WTC11 (cell line): ENCODE results near the gene NQO2. TPM values are rescaled to one million over a fixed set of nuclear protein-coding genes. Genes with fewer than 3 reads are reported as not detected.

Experiments
- AFF4 ChIP-seq: sonication (generic); formaldehyde crosslinking; IDR thresholded peaks from 2 replicates; pipeline ENCODE4 v1.8.1; 2023; ENCODE audit warnings: mild to moderate bottlenecking, missing genetic modification reagents, borderline replicate concordance
- CREB1 ChIP-seq: sonication (generic); formaldehyde crosslinking; IDR thresholded peaks from 2 replicates; pipeline ENCODE4 v1.8.0; 2023; ENCODE audit warnings: mild to moderate bottlenecking, missing genetic modification reagents
- E2F5 ChIP-seq: sonication (generic); formaldehyde crosslinking; IDR thresholded peaks from 2 replicates; pipeline ENCODE4 v1.8.1; 2022; ENCODE audit warnings: mild to moderate bottlenecking, moderate library complexity, missing genetic modification reagents
- ELF4 ChIP-seq: sonication (generic); formaldehyde crosslinking; IDR thresholded peaks from 2 replicates; pipeline ENCODE4 v1.8.1; 2022; ENCODE audit warnings: low read depth, mild to moderate bottlenecking, moderate library complexity, missing genetic modification reagents
- GABPB1 ChIP-seq: sonication (generic); formaldehyde crosslinking; IDR thresholded peaks from 2 replicates; pipeline ENCODE4 v1.8.1; 2023; ENCODE audit warnings: mild to moderate bottlenecking, missing genetic modification reagents
- MAX ChIP-seq: sonication (generic); formaldehyde crosslinking; IDR thresholded peaks from 2 replicates; pipeline ENCODE4 v1.8.0; 2022; ENCODE audit warnings: mild to moderate bottlenecking, missing genetic modification reagents
- RELA ChIP-seq: sonication (generic); formaldehyde crosslinking; IDR thresholded peaks from 2 replicates; pipeline ENCODE4 v1.8.1; 2022; ENCODE audit warnings: missing genetic modification reagents, mild to moderate bottlenecking, borderline replicate concordance
- TEAD1 ChIP-seq: sonication (generic); formaldehyde crosslinking; IDR thresholded peaks from 2 replicates; pipeline ENCODE4 v1.8.0; 2022; ENCODE audit warnings: mild to moderate bottlenecking, missing genetic modification reagents
- ZBTB21 ChIP-seq: sonication (generic); formaldehyde crosslinking; IDR thresholded peaks from 2 replicates; pipeline ENCODE4 v1.8.1; 2023; ENCODE audit warnings: mild to moderate bottlenecking, missing genetic modification reagents, borderline replicate concordance
- total RNA-seq: library from RNA; stranded (reverse); gene quantifications from 3 replicates; pipeline ENCODE4 v1.2.3, GENCODE V29; 2021
- TF ChIP-seq, protein P1 (sequence below): fragments of 250-450 bp; sonication (Bioruptor Pico); IDR thresholded peaks from 2 replicates; pipeline ENCODE4 v1.9.0; 2021; ENCODE audit warnings: mild to moderate bottlenecking
- TF ChIP-seq, protein P2 (sequence below): sonication (generic); formaldehyde crosslinking; conservative IDR thresholded peaks from 2 replicates; pipeline ENCODE4 v1.8.1; 2023; ENCODE audit warnings: mild to moderate bottlenecking, low read depth, missing genetic modification reagents, moderate library complexity

Gene NQO2
- total RNA-seq, 1 experiment from 2014 or later, result 119 TPM

- TF ChIP-seq RELA (CRISPR knock-in tag), result peak; percentile 65; the same call in 1 of the 2 replicates
- TF ChIP-seq TEAD1 (CRISPR knock-in tag), result peak; percentile 74; the same call in 1 of the 2 replicates
- TF ChIP-seq MAX (CRISPR knock-in tag), result peak; percentile 45; the same call in 1 of the 2 replicates
- TF ChIP-seq ZBTB21, result peak; percentile 61; the same call in 1 of the 2 replicates
- peak; percentile 80 for TF ChIP-seq E2F5 (CRISPR knock-in tag)
- TF ChIP-seq ELF4 (CRISPR knock-in tag), result 0 out of 2 replicates have a peak, but pooled peaks have one; percentile 21
- TF ChIP-seq, protein P1, sequence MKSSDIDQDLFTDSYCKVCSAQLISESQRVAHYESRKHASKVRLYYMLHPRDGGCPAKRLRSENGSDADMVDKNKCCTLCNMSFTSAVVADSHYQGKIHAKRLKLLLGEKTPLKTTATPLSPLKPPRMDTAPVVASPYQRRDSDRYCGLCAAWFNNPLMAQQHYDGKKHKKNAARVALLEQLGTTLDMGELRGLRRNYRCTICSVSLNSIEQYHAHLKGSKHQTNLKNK (CRISPR knock-in tag), result no peak
- no peak for TF ChIP-seq AFF4 (CRISPR knock-in tag)
- TF ChIP-seq, protein P2, sequence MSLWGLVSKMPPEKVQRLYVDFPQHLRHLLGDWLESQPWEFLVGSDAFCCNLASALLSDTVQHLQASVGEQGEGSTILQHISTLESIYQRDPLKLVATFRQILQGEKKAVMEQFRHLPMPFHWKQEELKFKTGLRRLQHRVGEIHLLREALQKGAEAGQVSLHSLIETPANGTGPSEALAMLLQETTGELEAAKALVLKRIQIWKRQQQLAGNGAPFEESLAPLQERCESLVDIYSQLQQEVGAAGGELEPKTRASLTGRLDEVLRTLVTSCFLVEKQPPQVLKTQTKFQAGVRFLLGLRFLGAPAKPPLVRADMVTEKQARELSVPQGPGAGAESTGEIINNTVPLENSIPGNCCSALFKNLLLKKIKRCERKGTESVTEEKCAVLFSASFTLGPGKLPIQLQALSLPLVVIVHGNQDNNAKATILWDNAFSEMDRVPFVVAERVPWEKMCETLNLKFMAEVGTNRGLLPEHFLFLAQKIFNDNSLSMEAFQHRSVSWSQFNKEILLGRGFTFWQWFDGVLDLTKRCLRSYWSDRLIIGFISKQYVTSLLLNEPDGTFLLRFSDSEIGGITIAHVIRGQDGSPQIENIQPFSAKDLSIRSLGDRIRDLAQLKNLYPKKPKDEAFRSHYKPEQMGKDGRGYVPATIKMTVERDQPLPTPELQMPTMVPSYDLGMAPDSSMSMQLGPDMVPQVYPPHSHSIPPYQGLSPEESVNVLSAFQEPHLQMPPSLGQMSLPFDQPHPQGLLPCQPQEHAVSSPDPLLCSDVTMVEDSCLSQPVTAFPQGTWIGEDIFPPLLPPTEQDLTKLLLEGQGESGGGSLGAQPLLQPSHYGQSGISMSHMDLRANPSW (CRISPR knock-in tag), result no peak; the same call in 1 of the 2 replicates
- peak; percentile 57; the same call in 1 of the 2 replicates for TF ChIP-seq GABPB1
- TF ChIP-seq CREB1, result no peak; the same call in 1 of the 2 replicates
- TF ChIP-seq, all 79 proteins: peak for 26
These were observed 68.9 kb downstream of the NQO2 start, which contains the start of gene RIPK1 (continued) for GRCh38 chr6:3068329-3069214.

Other genes with a start within 250 kb of the NQO2 start
- 0.05 to 0.13 TPM (median 0.11 TPM) in 3 replicates for gene MYLK4, start 249.0 kb upstream of the NQO2 start, total RNA-seq
- 33.8 to 36.3 TPM (median 36.2 TPM) in 3 replicates for gene WRNIP1, start 234.5 kb upstream of the NQO2 start, total RNA-seq
- 14.8 to 21.1 TPM (median 16.9 TPM) in 3 replicates for gene SERPINB1, start 158.0 kb upstream of the NQO2 start, total RNA-seq
- gene SERPINB9, start 96.6 kb upstream of the NQO2 start, total RNA-seq, result 39.5 to 43.7 TPM (median 41.6 TPM) in 3 replicates
- gene SERPINB6, start 28.3 kb upstream of the NQO2 start, total RNA-seq, result 28.0 to 33.7 TPM (median 32.9 TPM) in 3 replicates
- gene RIPK1, start 68.6 kb downstream of the NQO2 start, total RNA-seq, result 8.7 to 11.8 TPM (median 11.3 TPM) in 3 replicates
- gene BPHL, start 118.8 kb downstream of the NQO2 start, total RNA-seq, result 29.7 to 45.5 TPM (median 43.2 TPM) in 3 replicates
- gene TUBB2A, start 157.7 kb downstream of the NQO2 start, total RNA-seq, result 357 to 403 TPM (median 394 TPM) in 3 replicates
- 591 to 627 TPM (median 616 TPM) in 3 replicates for gene TUBB2B, start 227.8 kb downstream of the NQO2 start, total RNA-seq